Gastrocnemius medialis (tissue), 4 donors: ENCODE measurements around the gene DDX24.

Source experiments
- POLR2A ChIP-seq, 2 donors: fragments of 450-650 bp; IDR thresholded peaks; one replicate each; pipeline ENCODE4 v1.6.1; 2017; ENCODE audit warnings: antibody characterized with exemption in 2 of 2, mild to moderate bottlenecking in 2 of 2, moderate library complexity in 2 of 2
- TF ChIP-seq, protein P1 (sequence below), 5 experiments: fragments of 450-650 bp in 3 of 5; fragments of 200-600 bp in 2 of 5; sonication (generic) in 2 of 5; IDR thresholded peaks in 4 of 5; conservative IDR thresholded peaks in 1 of 5; 1 replicate in 4 of 5; 2 replicates in 1 of 5; pipeline ENCODE4 v1.5.1; 2016 to 2019; ENCODE audit warnings: antibody characterized with exemption in 5 of 5, mild to moderate bottlenecking in 3 of 5, moderate library complexity in 3 of 5

DNA sequence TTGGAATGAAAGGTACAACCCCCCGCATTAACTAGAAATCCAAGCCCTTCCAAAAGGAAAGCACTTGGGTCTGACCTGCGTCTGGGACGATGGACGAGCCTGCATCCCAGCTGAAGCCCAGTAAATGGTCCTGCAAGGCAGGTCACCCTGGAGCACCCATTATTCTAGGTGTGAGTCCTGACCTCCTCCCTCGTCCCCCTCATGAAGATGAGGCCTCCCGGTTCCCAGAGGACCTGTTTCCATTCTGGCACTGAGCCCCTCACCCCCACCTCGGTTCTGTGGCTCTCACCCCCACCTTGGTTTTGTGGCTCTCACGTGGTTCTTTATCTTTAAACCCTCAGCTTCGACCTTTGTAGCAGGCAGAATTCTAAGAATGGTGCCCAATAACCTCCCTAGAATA, 36.9 kb upstream of the DDX24 start:
- TF ChIP-seq, protein P1, sequence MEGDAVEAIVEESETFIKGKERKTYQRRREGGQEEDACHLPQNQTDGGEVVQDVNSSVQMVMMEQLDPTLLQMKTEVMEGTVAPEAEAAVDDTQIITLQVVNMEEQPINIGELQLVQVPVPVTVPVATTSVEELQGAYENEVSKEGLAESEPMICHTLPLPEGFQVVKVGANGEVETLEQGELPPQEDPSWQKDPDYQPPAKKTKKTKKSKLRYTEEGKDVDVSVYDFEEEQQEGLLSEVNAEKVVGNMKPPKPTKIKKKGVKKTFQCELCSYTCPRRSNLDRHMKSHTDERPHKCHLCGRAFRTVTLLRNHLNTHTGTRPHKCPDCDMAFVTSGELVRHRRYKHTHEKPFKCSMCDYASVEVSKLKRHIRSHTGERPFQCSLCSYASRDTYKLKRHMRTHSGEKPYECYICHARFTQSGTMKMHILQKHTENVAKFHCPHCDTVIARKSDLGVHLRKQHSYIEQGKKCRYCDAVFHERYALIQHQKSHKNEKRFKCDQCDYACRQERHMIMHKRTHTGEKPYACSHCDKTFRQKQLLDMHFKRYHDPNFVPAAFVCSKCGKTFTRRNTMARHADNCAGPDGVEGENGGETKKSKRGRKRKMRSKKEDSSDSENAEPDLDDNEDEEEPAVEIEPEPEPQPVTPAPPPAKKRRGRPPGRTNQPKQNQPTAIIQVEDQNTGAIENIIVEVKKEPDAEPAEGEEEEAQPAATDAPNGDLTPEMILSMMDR (IDR thresholded peaks at IDR 0.05 in 4 of 5, conservative IDR thresholded peaks at IDR 0.05 in 1 of 5): no peak
- no peak for TF ChIP-seq POLR2A (IDR thresholded peaks at IDR 0.05)
